Brain microvascular endothelial cell (primary cell): Measurements from ENCODE around the gene ERG.
A peak's percentile ranks its signal among the peaks of the same experiment; 100 is the strongest.

Source experiments
- DNase-seq: peaks from one replicate; pipeline ENCODE4 v3.0.0-alpha.2; 2020
- H3K27ac ChIP-seq: fragments of 250-450 bp; sonication (Bioruptor Pico); 2 replicates; pipeline ENCODE4 v1.5.1; 2020; ENCODE audit warnings: mild to moderate bottlenecking, moderate library complexity
- H3K27me3 ChIP-seq: fragments of 250-450 bp; sonication (Bioruptor Pico); replicated peaks from 2 replicates; pipeline ENCODE4 v1.5.1; 2020; ENCODE audit warnings: mild to moderate bottlenecking
- H3K36me3 ChIP-seq: fragments of 250-450 bp; sonication (Bioruptor Pico); replicated peaks from 2 replicates; pipeline ENCODE4 v1.5.1; 2020; ENCODE audit warnings: mild to moderate bottlenecking
- H3K4me3 ChIP-seq: 2 replicates; pipeline ENCODE4 v1.5.1; 2011; ENCODE audit warnings: low read depth, mild to moderate bottlenecking, control low read depth, low read length, moderate library complexity
- in situ Hi-C: cut with HindIII; loops from 2 replicates; pipeline ENCODE4 v1.10.0; 2017; ENCODE audit warnings: low sequenced_read_pairs, low pct_ligation_motif_present
- TF ChIP-seq, protein P1 (sequence below): IDR thresholded peaks from 2 replicates; pipeline ENCODE4 v1.5.1; 2011; ENCODE audit warnings: low read depth, mild to moderate bottlenecking, moderate library complexity, low read length, control low read depth, inconsistent platforms; ENCODE audit errors: missing control alignments

Gene ERG

GRCh38 chr21:38356883-38357625 is 141.2 kb downstream of the ERG start:
- DNase-seq, result no peak
- TF ChIP-seq, protein P1, sequence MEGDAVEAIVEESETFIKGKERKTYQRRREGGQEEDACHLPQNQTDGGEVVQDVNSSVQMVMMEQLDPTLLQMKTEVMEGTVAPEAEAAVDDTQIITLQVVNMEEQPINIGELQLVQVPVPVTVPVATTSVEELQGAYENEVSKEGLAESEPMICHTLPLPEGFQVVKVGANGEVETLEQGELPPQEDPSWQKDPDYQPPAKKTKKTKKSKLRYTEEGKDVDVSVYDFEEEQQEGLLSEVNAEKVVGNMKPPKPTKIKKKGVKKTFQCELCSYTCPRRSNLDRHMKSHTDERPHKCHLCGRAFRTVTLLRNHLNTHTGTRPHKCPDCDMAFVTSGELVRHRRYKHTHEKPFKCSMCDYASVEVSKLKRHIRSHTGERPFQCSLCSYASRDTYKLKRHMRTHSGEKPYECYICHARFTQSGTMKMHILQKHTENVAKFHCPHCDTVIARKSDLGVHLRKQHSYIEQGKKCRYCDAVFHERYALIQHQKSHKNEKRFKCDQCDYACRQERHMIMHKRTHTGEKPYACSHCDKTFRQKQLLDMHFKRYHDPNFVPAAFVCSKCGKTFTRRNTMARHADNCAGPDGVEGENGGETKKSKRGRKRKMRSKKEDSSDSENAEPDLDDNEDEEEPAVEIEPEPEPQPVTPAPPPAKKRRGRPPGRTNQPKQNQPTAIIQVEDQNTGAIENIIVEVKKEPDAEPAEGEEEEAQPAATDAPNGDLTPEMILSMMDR, result no peak
- Histone ChIP-seq H3K27me3 (no peaks in the 10 kb centered on the region), H3K27ac (no peak overlapping the region), H3K36me3 (no peaks in the 10 kb centered on the region), H3K4me3 (no peak overlapping the region)
- in situ Hi-C loops, result loop anchor here (25.0 kb wide), 1 partner anchor 595 kb away; no protein-coding TSS in a partner anchor

- in situ Hi-C loops, result loop anchor here (25.0 kb wide), 1 partner anchor 594 kb away; no protein-coding TSS in a partner anchor
- Histone ChIP-seq H3K36me3 (no peaks in the 10 kb centered on the region), H3K27ac (no peak overlapping the region), H3K4me3 (no peak overlapping the region), H3K27me3 (no peaks in the 10 kb centered on the region)
- DNase-seq, result peak; percentile 65
- TF ChIP-seq, protein P1, result peak; percentile 99
These were observed 142.1 kb downstream of the ERG start for GRCh38 chr21:38355992-38356781.

DNA sequence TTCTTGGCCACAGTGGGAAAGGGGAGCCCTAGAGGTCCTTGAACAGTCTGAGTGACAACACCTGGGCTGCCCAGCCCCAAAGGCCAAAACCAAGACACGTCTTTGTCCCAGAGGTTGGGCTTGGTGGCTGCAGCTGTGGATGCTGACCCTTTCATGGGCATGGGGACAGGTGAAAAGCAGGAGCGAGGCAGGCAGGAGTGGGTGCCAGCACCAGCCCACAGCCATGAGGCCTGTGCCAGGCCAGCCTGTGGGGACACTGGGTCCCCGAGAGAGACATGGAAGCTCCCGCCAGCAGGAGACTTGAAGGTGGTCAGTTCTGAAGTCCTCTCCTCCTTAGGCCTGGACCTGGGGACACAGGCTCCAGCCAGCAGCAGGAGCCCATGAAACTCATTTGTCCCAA is 142.9 kb downstream of the ERG start:
- Histone ChIP-seq H3K4me3 (no peak overlapping the region), H3K36me3 (no peaks in the 10 kb centered on the region), H3K27ac (no peak overlapping the region), H3K27me3 (no peaks in the 10 kb centered on the region)
- DNase-seq, result no peak
- in situ Hi-C loops, result loop anchor here (25.0 kb wide), 1 partner anchor 593 kb away; no protein-coding TSS in a partner anchor
- TF ChIP-seq, protein P1, result no peak

- H3K4me3 ChIP-seq, result no peak overlapping the region
- H3K36me3 ChIP-seq, result no peaks in the 10 kb centered on the region
- H3K27ac ChIP-seq, result no peak overlapping the region
- H3K27me3 ChIP-seq, result no peaks in the 10 kb centered on the region
- DNase-seq, result no peak
- TF ChIP-seq, protein P1, result no peak
- in situ Hi-C loops, result loop anchor here (25.0 kb wide), 1 partner anchor 592 kb away; no protein-coding TSS in a partner anchor
These were observed 143.5 kb downstream of the ERG start for GRCh38 chr21:38354746-38355145.

DNA sequence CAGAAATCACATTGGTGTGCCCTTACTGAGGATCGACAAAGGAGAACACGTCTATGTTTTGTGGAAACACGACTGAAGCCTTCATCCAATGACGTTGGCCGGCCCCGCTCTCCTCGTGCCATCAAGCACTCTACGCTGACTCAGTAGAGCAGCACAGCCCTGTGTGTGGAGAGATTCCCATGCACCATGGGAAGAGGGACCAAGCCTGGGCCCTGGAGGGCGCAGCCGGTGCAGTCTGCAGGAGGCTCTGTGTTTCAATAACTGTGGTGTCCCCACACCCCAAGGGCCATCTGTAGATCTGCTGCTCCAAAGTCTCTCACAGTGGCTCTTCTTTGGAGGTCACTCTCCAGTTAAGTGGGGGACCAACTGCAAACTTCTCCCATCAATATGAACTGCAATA is 144.0 kb downstream of the ERG start:
- DNase-seq, result no peak
- in situ Hi-C loops, result loop anchor here (25.0 kb wide), 1 partner anchor 592 kb away; no protein-coding TSS in a partner anchor
- H3K27me3 ChIP-seq, result no peaks in the 10 kb centered on the region
- H3K27ac ChIP-seq, result no peak overlapping the region
- H3K36me3 ChIP-seq, result no peaks in the 10 kb centered on the region
- TF ChIP-seq, protein P1, result no peak
- H3K4me3 ChIP-seq, result no peak overlapping the region
